MG63 (cell line): ENCODE data around the gene COL26A1. TPM values are rescaled to one million over a fixed set of nuclear protein-coding genes. Genes with fewer than 3 reads are reported as not detected.
"Not testable (repeated sequence)": the region's sequence is repeated elsewhere in the genome, so short reads cannot be mapped to it uniquely, and the experiment has no call there.

Source experiments
- DNase-seq: peaks from one replicate; pipeline ENCODE4 v3.0.0-alpha.2; 2020
- H3K27me3 ChIP-seq: fragments of 250-450 bp; sonication (Bioruptor Pico); 2 replicates; pipeline ENCODE4 v1.5.1; 2020; ENCODE audit warnings: mild to moderate bottlenecking, moderate library complexity
- H3K36me3 ChIP-seq: fragments of 250-450 bp; sonication (Bioruptor Pico); 2 replicates; pipeline ENCODE4 v1.5.1; 2020; ENCODE audit warnings: mild to moderate bottlenecking, moderate library complexity
- H3K4me3 ChIP-seq: fragments of 250-450 bp; sonication (Bioruptor Pico); 2 replicates; pipeline ENCODE4 v1.5.1; 2020; ENCODE audit warnings: mild to moderate bottlenecking, moderate library complexity
- H3K9me3 ChIP-seq: fragments of 250-450 bp; sonication (Bioruptor Pico); 2 replicates; pipeline ENCODE4 v1.5.1; 2020; ENCODE audit warnings: mild to moderate bottlenecking, moderate library complexity
- total RNA-seq: library from RNA; depleted of rRNA; stranded (reverse); fragments of >200 nt; shearing (Covaris generic); gene quantifications from 2 replicates; pipeline ENCODE4 v1.2.3, GENCODE V29; 2014; ENCODE audit warnings: low replicate concordance

The COL26A1 gene
- total RNA-seq, 1 experiment from 2014 or later = not detected

- Histone ChIP-seq H3K36me3 (no peaks in the 10 kb centered on the region), H3K4me3 (no peak overlapping the region), H3K27me3 (no peaks in the 10 kb centered on the region), H3K9me3 (no peaks in the 10 kb centered on the region)
- no peak for DNase-seq
Observed at GRCh38 chr7:101457001-101457750, 94.5 kb downstream of the COL26A1 start.

- DNase-seq = no peak
- Histone ChIP-seq H3K27me3 (no peaks in the 10 kb centered on the region), H3K36me3 (no peaks in the 10 kb centered on the region), H3K9me3 (no peaks in the 10 kb centered on the region), H3K4me3 (no peak overlapping the region)
Observed at GRCh38 chr7:101465131-101465530, 102.5 kb downstream of the COL26A1 start.

- H3K36me3 ChIP-seq = no peaks in the 10 kb centered on the region
- H3K27me3 ChIP-seq = no peaks in the 10 kb centered on the region
- no peak overlapping the region for H3K4me3 ChIP-seq
- DNase-seq = no peak
- H3K9me3 ChIP-seq = no peaks in the 10 kb centered on the region
Observed at GRCh38 chr7:101465576-101466196, 103.0 kb downstream of the COL26A1 start.

GRCh38 chr7:101466871-101467270, 104.2 kb downstream of the COL26A1 start:
- Histone ChIP-seq H3K27me3 (no peaks in the 10 kb centered on the region), H3K4me3 (no peak overlapping the region), H3K9me3 (no peaks in the 10 kb centered on the region), H3K36me3 (no peaks in the 10 kb centered on the region)
- DNase-seq = peak; percentile 32

GRCh38 chr7:101468546-101469275, 106.0 kb downstream of the COL26A1 start:
- no peak for DNase-seq
- H3K27me3 ChIP-seq = no peaks in the 10 kb centered on the region
- H3K9me3 ChIP-seq = no peaks in the 10 kb centered on the region
- no peaks in the 10 kb centered on the region for H3K36me3 ChIP-seq
- H3K4me3 ChIP-seq = no peak overlapping the region

GRCh38 chr7:101470668-101471487, 108.2 kb downstream of the COL26A1 start:
- no peaks in the 10 kb centered on the region for H3K36me3 ChIP-seq
- H3K4me3 ChIP-seq = no peak overlapping the region
- no peaks in the 10 kb centered on the region for H3K9me3 ChIP-seq
- no peak for DNase-seq
- no peaks in the 10 kb centered on the region for H3K27me3 ChIP-seq

GRCh38 chr7:101474178-101474577, 111.5 kb downstream of the COL26A1 start:
- DNase-seq = no peak
- H3K36me3 ChIP-seq = no peaks in the 10 kb centered on the region
- H3K9me3 ChIP-seq = peaks cover 4% of the 10 kb centered on the region; the same call in 1 of the 2 replicates
- no peaks in the 10 kb centered on the region for H3K27me3 ChIP-seq
- no peak overlapping the region for H3K4me3 ChIP-seq

- DNase-seq, H3K27me3 ChIP-seq: not testable (repeated sequence)
Observed at GRCh38 chr7:101475691-101476090, 113.0 kb downstream of the COL26A1 start.

GRCh38 chr7:101479217-101479616, 116.5 kb downstream of the COL26A1 start:
- Histone ChIP-seq H3K27me3 (no peaks in the 10 kb centered on the region), H3K4me3 (no peak overlapping the region), H3K9me3 (peaks cover 8% of the 10 kb centered on the region; the same call in 1 of the 2 replicates), H3K36me3 (no peaks in the 10 kb centered on the region)
- DNase-seq = no peak

More at GRCh38 chr7:101475691-101476090, 113.0 kb downstream of the COL26A1 start:
- H3K36me3 ChIP-seq, H3K9me3 ChIP-seq, H3K4me3 ChIP-seq: not testable (repeated sequence)

- H3K4me3 ChIP-seq, H3K9me3 ChIP-seq, DNase-seq, H3K27me3 ChIP-seq, H3K36me3 ChIP-seq: not testable (repeated sequence)
Observed at GRCh38 chr7:101486056-101486432, 123.4 kb downstream of the COL26A1 start.

- Histone ChIP-seq H3K4me3 (no peak overlapping the region), H3K36me3 (no peaks in the 10 kb centered on the region), H3K27me3 (no peaks in the 10 kb centered on the region), H3K9me3 (no peaks in the 10 kb centered on the region)
- DNase-seq = no peak
Observed at GRCh38 chr7:101486433-101487104, 123.9 kb downstream of the COL26A1 start.

GRCh38 chr7:101487105-101487458, 124.4 kb downstream of the COL26A1 start:
- no peaks in the 10 kb centered on the region for H3K27me3 ChIP-seq
- no peak for DNase-seq
- no peak overlapping the region for H3K4me3 ChIP-seq
- no peaks in the 10 kb centered on the region for H3K36me3 ChIP-seq
- no peaks in the 10 kb centered on the region for H3K9me3 ChIP-seq

- Histone ChIP-seq H3K36me3 (no peaks in the 10 kb centered on the region), H3K27me3 (no peaks in the 10 kb centered on the region), H3K4me3 (no peak overlapping the region), H3K9me3 (no peaks in the 10 kb centered on the region)
- no peak for DNase-seq
Observed at GRCh38 chr7:101487753-101488152, 125.1 kb downstream of the COL26A1 start.

- DNase-seq = no peak
- no peaks in the 10 kb centered on the region for H3K9me3 ChIP-seq
- H3K36me3 ChIP-seq = no peaks in the 10 kb centered on the region
- H3K27me3 ChIP-seq = no peaks in the 10 kb centered on the region
- H3K4me3 ChIP-seq = no peak overlapping the region
Observed at GRCh38 chr7:101488826-101489572, 126.3 kb downstream of the COL26A1 start.

GRCh38 chr7:101490439-101490838, 127.8 kb downstream of the COL26A1 start:
- DNase-seq, H3K27me3 ChIP-seq, H3K9me3 ChIP-seq, H3K4me3 ChIP-seq, H3K36me3 ChIP-seq: not testable (repeated sequence)

GRCh38 chr7:101491442-101491841, 128.8 kb downstream of the COL26A1 start:
- not testable (repeated sequence) for H3K4me3 ChIP-seq, DNase-seq, H3K27me3 ChIP-seq, H3K9me3 ChIP-seq, H3K36me3 ChIP-seq
